Peyer's patch (tissue), 4 donors: ENCODE data around the gene ATG2B.

Experiments used
- POLR2A ChIP-seq, 2 donors: fragments of 450-650 bp; IDR thresholded peaks; one replicate each; pipeline ENCODE4 v1.5.1; 2017; ENCODE audit warnings: antibody characterized with exemption in 2 of 2, mild to moderate bottlenecking in 2 of 2, moderate library complexity in 2 of 2
- TF ChIP-seq, protein P1 (sequence below), 6 experiments: fragments of 450-650 bp in 4 of 6; fragments of 200-600 bp in 2 of 6; sonication (generic) in 1 of 6; IDR thresholded peaks; one replicate each; pipeline ENCODE4 v1.5.1; 2017 to 2019; ENCODE audit warnings: antibody characterized with exemption in 6 of 6, mild to moderate bottlenecking in 3 of 6, moderate library complexity in 1 of 6

DNA sequence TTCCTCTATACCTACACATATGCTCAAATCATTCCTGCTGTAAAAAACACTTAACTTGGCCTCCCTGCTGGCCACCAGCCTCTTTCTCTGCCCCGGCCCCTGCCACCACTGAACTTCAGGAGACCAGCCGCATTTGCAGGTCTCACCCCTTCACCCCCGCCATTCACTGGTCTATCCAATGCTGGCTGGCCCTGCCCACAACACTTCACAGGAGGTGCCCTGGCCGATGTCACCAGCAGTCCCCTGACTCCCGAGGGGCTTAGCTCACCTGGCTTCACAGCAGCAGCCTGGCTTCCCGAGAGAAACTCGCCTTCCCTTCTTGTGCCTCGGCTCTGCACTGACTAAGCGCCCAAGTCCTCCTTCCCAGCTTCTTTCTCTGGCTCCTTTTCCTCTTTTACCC, 36.3 kb upstream of the ATG2B start:
- TF ChIP-seq, protein P1, sequence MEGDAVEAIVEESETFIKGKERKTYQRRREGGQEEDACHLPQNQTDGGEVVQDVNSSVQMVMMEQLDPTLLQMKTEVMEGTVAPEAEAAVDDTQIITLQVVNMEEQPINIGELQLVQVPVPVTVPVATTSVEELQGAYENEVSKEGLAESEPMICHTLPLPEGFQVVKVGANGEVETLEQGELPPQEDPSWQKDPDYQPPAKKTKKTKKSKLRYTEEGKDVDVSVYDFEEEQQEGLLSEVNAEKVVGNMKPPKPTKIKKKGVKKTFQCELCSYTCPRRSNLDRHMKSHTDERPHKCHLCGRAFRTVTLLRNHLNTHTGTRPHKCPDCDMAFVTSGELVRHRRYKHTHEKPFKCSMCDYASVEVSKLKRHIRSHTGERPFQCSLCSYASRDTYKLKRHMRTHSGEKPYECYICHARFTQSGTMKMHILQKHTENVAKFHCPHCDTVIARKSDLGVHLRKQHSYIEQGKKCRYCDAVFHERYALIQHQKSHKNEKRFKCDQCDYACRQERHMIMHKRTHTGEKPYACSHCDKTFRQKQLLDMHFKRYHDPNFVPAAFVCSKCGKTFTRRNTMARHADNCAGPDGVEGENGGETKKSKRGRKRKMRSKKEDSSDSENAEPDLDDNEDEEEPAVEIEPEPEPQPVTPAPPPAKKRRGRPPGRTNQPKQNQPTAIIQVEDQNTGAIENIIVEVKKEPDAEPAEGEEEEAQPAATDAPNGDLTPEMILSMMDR (IDR thresholded peaks at IDR 0.05), result no peak
- TF ChIP-seq POLR2A (IDR thresholded peaks at IDR 0.05), result no peak
